Measurements from ENCODE around the gene GPR137B. TPM values are rescaled to one million over a fixed set of nuclear protein-coding genes. Genes with fewer than 3 reads are reported as not detected.
"Not testable (repeated sequence)": the region's sequence is repeated elsewhere in the genome, so short reads cannot be mapped to it uniquely, and the experiment has no call there.

Gene GPR137B
- total and polyA plus RNA-seq, 2 donors, result 4.2 to 15.7 TPM

GRCh38 chr1:236161230-236161629 lies 18.9 kb downstream of the GPR137B start:
- H3K4me1 ChIP-seq (ENCODE audit: control insufficient read depth in 2 of 2, insufficient read depth in 2 of 2, low read length in 2 of 2), result no peaks in the 10 kb centered on the region
- no peak overlapping the region for H3K27ac ChIP-seq (ENCODE audit: low read depth in 1 of 2, low read length in 1 of 2)
- 92% methylated on average over 9 of the region's 9 CpGs for WGBS
- no peaks in the 10 kb centered on the region for H3K36me3 ChIP-seq (ENCODE audit: control insufficient read depth in 2 of 2, insufficient read depth in 2 of 2, low read length in 1 of 2)
- H3K4me3 ChIP-seq (ENCODE audit: low read length in 2 of 2), result no peak overlapping the region
- DNase-seq (ENCODE audit: low read depth in 6 of 9, low spot score in 9 of 9), result no peak
- peaks cover 4 to 28% of the 10 kb centered on the region in 2 donors for H3K9me3 ChIP-seq (ENCODE audit: control insufficient read depth in 2 of 2, insufficient read depth in 1 of 2, low read length in 1 of 2)
- H3K27me3 ChIP-seq (ENCODE audit: control insufficient read depth in 2 of 2, insufficient read depth in 1 of 2, low read length in 1 of 2), result no peaks in the 10 kb centered on the region

DNA sequence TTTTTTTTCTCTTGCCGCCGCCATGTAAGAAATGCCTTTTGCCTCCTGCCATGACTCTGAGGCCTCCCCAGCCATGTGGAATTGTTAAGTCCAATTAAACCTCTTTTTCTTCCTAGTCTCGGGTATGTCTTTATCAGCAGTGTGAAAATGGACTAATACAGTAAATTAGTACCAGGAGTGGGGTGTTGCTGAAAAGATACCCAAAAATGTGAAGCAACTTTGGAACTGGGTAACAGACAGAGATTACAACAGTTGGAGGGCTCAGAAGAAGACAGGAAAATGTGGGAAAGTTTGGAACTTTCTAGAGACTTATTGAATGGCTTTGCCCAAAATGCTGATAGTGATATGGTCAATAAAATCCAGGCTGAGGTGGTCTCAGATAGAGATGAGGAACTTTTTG lies 19.4 kb downstream of the GPR137B start:
- not testable (repeated sequence) for H3K27me3 ChIP-seq (ENCODE audit: control insufficient read depth in 2 of 2, insufficient read depth in 1 of 2, low read length in 1 of 2); H3K4me3 ChIP-seq (ENCODE audit: low read length in 2 of 2); H3K27ac ChIP-seq (ENCODE audit: low read depth in 1 of 2, low read length in 1 of 2); H3K4me1 ChIP-seq (ENCODE audit: control insufficient read depth in 2 of 2, insufficient read depth in 2 of 2, low read length in 2 of 2); DNase-seq (ENCODE audit: low read depth in 6 of 9, low spot score in 9 of 9); H3K36me3 ChIP-seq (ENCODE audit: control insufficient read depth in 2 of 2, insufficient read depth in 2 of 2, low read length in 1 of 2)
- H3K9me3 ChIP-seq (ENCODE audit: control insufficient read depth in 2 of 2, insufficient read depth in 1 of 2, low read length in 1 of 2), result peaks cover 4 to 28% of the 10 kb centered on the region in 2 donors
- WGBS, result 99% methylated on average over 3 of the region's 3 CpGs

DNA sequence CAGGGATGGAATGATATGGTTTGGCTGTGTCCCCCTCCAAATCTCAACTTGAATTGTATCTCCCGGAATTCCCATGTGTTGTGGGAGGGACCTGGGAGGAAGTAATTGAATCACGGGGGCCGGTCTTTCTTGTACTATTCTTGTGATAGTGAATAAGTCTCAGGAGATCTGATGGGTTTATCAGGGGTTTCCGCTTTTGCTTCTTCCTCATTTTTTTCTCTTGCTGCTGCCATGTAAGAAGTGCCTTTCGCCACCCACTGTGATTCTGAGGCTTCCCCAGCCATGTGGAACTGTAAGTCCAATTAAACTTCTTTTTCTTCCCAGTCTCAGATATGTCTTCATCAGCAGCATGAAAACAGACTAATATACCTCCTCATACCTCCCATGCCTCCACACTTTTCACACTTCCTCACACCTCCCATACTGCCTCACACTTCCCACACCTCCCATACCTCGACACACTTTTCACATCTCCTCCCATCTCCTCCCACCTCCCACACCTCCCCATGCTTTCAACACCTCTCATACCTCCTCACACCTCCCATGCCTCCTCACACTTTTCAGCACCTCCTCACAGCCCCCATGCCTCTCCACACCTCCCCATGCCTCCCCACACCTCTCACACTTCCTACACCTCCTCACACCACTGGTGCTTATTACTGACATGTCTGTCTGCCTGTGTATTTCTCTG lies 21.3 kb downstream of the GPR137B start:
- WGBS, result 96% methylated on average over 6 of the region's 6 CpGs
- H3K27ac ChIP-seq (ENCODE audit: low read depth in 1 of 2, low read length in 1 of 2), result no peak overlapping the region
- DNase-seq (ENCODE audit: low read depth in 6 of 9, low spot score in 9 of 9), result no peak

DNA sequence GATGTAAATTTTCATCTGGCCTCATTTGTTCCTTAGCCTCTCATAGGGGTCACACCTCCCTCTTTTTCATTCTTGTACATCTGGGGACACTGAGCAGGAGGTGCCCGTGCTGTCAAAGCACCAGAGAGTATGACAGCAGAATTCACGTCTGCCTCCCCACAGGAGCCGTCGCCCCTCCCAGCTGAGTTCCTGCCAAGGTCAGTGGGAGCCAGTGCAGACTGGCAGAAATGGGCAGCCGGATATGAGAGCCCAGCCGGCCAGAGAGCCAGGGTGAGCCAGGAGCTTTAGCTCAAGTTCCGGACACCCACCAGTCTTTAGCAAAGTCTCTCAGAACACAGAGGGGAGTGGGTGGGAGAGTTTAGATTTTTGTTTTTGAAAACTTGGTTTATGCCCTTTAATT lies 21.9 kb downstream of the GPR137B start:
- no peak overlapping the region for H3K4me3 ChIP-seq (ENCODE audit: low read length in 2 of 2)
- H3K4me1 ChIP-seq (ENCODE audit: control insufficient read depth in 2 of 2, insufficient read depth in 2 of 2, low read length in 2 of 2), result no peaks in the 10 kb centered on the region
- peaks cover 4 to 32% of the 10 kb centered on the region in 2 donors for H3K9me3 ChIP-seq (ENCODE audit: control insufficient read depth in 2 of 2, insufficient read depth in 1 of 2, low read length in 1 of 2)
- DNase-seq (ENCODE audit: low read depth in 6 of 9, low spot score in 9 of 9), result no peak
- 96% methylated on average over 7 of the region's 7 CpGs for WGBS
- no peaks in the 10 kb centered on the region for H3K36me3 ChIP-seq (ENCODE audit: control insufficient read depth in 2 of 2, insufficient read depth in 2 of 2, low read length in 1 of 2)
- H3K27me3 ChIP-seq (ENCODE audit: control insufficient read depth in 2 of 2, insufficient read depth in 1 of 2, low read length in 1 of 2), result no peaks in the 10 kb centered on the region
- no peak overlapping the region for H3K27ac ChIP-seq (ENCODE audit: low read depth in 1 of 2, low read length in 1 of 2)

More for the DNA sequence above, 21.3 kb downstream of the GPR137B start:
- H3K9me3 ChIP-seq (ENCODE audit: control insufficient read depth in 2 of 2, insufficient read depth in 1 of 2, low read length in 1 of 2), result peaks cover 4 to 28% of the 10 kb centered on the region in 2 donors
- no peaks in the 10 kb centered on the region for H3K27me3 ChIP-seq (ENCODE audit: control insufficient read depth in 2 of 2, insufficient read depth in 1 of 2, low read length in 1 of 2)
- H3K4me1 ChIP-seq (ENCODE audit: control insufficient read depth in 2 of 2, insufficient read depth in 2 of 2, low read length in 2 of 2), result no peaks in the 10 kb centered on the region
- H3K4me3 ChIP-seq (ENCODE audit: low read length in 2 of 2), result no peak overlapping the region
- H3K36me3 ChIP-seq (ENCODE audit: control insufficient read depth in 2 of 2, insufficient read depth in 2 of 2, low read length in 1 of 2), result no peaks in the 10 kb centered on the region

GRCh38 chr1:236165238-236165981 lies 23.1 kb downstream of the GPR137B start:
- 98% methylated on average over 10 of the region's 10 CpGs for WGBS

DNA sequence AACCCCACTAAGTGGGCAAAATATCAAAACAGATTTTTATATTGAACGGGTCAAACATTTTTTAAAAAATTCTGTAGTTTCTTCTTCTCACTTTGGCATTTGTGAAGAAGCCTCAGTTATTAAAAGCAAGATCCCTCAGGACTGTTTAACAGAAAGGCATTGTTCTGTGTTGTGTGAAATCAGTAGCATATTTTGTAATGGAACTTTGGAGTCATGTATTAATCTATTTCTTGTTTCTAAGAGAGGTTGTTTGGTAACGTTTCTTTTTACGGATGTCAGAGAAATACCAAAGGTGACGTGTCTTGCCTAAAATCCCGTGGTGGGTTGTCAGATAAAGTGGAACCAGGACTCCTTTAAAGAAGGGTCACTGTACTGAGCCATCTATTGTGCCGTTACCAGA lies 23.7 kb downstream of the GPR137B start:
- H3K4me3 ChIP-seq (ENCODE audit: low read length in 2 of 2), result no peak overlapping the region
- WGBS, result 96% methylated on average over 6 of the region's 6 CpGs
- H3K27me3 ChIP-seq (ENCODE audit: control insufficient read depth in 2 of 2, insufficient read depth in 1 of 2, low read length in 1 of 2), result no peaks in the 10 kb centered on the region
- no peak for DNase-seq (ENCODE audit: low read depth in 6 of 9, low spot score in 9 of 9)
- H3K27ac ChIP-seq (ENCODE audit: low read depth in 1 of 2, low read length in 1 of 2), result no peak overlapping the region
- H3K36me3 ChIP-seq (ENCODE audit: control insufficient read depth in 2 of 2, insufficient read depth in 2 of 2, low read length in 1 of 2), result no peaks in the 10 kb centered on the region
- H3K4me1 ChIP-seq (ENCODE audit: control insufficient read depth in 2 of 2, insufficient read depth in 2 of 2, low read length in 2 of 2), result no peaks in the 10 kb centered on the region
- peaks cover 3 to 23% of the 10 kb centered on the region in 2 donors for H3K9me3 ChIP-seq (ENCODE audit: control insufficient read depth in 2 of 2, insufficient read depth in 1 of 2, low read length in 1 of 2)

More at GRCh38 chr1:236165238-236165981, 23.1 kb downstream of the GPR137B start:
- H3K4me1 ChIP-seq (ENCODE audit: control insufficient read depth in 2 of 2, insufficient read depth in 2 of 2, low read length in 2 of 2), result no peaks in the 10 kb centered on the region
- H3K27me3 ChIP-seq (ENCODE audit: control insufficient read depth in 2 of 2, insufficient read depth in 1 of 2, low read length in 1 of 2), result no peaks in the 10 kb centered on the region
- no peak for DNase-seq (ENCODE audit: low read depth in 6 of 9, low spot score in 9 of 9)
- H3K36me3 ChIP-seq (ENCODE audit: control insufficient read depth in 2 of 2, insufficient read depth in 2 of 2, low read length in 1 of 2), result no peaks in the 10 kb centered on the region
- H3K27ac ChIP-seq (ENCODE audit: low read depth in 1 of 2, low read length in 1 of 2), result no peak overlapping the region
- no peak overlapping the region for H3K4me3 ChIP-seq (ENCODE audit: low read length in 2 of 2)
- peaks cover 4 to 29% of the 10 kb centered on the region in 2 donors for H3K9me3 ChIP-seq (ENCODE audit: control insufficient read depth in 2 of 2, insufficient read depth in 1 of 2, low read length in 1 of 2)

GRCh38 chr1:236167154-236167553 lies 24.8 kb downstream of the GPR137B start:
- no peaks in the 10 kb centered on the region for H3K27me3 ChIP-seq (ENCODE audit: control insufficient read depth in 2 of 2, insufficient read depth in 1 of 2, low read length in 1 of 2)
- no peaks in the 10 kb centered on the region for H3K4me1 ChIP-seq (ENCODE audit: control insufficient read depth in 2 of 2, insufficient read depth in 2 of 2, low read length in 2 of 2)
- WGBS, result 98% methylated on average over 7 of the region's 7 CpGs
- H3K4me3 ChIP-seq (ENCODE audit: low read length in 2 of 2), result no peak overlapping the region
- H3K36me3 ChIP-seq (ENCODE audit: control insufficient read depth in 2 of 2, insufficient read depth in 2 of 2, low read length in 1 of 2), result no peaks in the 10 kb centered on the region
- DNase-seq (ENCODE audit: low read depth in 6 of 9, low spot score in 9 of 9), result no peak
- H3K9me3 ChIP-seq (ENCODE audit: control insufficient read depth in 2 of 2, insufficient read depth in 1 of 2, low read length in 1 of 2), result peaks cover 0 to 15% of the 10 kb centered on the region in 2 donors
- H3K27ac ChIP-seq (ENCODE audit: low read depth in 1 of 2, low read length in 1 of 2), result no peak overlapping the region

DNA sequence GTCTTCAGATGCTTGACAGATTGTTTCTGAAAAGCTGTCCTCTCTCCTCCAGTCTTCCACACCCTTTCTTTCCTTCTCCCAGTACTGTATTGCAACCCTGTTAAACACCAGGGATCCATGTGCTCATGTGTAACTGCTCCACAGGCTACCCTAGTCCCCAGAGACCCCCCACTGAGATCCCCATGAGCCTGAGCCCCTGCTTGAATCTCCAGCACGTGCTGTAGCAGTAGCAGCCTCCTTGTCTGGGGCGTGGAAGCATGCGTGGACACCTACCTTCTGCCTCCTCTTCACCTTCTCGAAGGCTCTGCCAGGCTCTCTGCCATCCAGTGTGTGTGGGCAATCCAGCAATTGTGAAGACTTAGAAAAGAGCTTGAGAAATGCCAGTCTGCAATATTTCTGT lies 25.2 kb downstream of the GPR137B start:
- Histone ChIP-seq H3K27me3 (ENCODE audit: control insufficient read depth in 2 of 2, insufficient read depth in 1 of 2, low read length in 1 of 2) (no peaks in the 10 kb centered on the region), H3K9me3 (ENCODE audit: control insufficient read depth in 2 of 2, insufficient read depth in 1 of 2, low read length in 1 of 2) (peaks cover 0 to 12% of the 10 kb centered on the region in 2 donors), H3K36me3 (ENCODE audit: control insufficient read depth in 2 of 2, insufficient read depth in 2 of 2, low read length in 1 of 2) (no peaks in the 10 kb centered on the region), H3K4me1 (ENCODE audit: control insufficient read depth in 2 of 2, insufficient read depth in 2 of 2, low read length in 2 of 2) (no peaks in the 10 kb centered on the region), H3K27ac (ENCODE audit: low read depth in 1 of 2, low read length in 1 of 2) (no peak overlapping the region), H3K4me3 (ENCODE audit: low read length in 2 of 2) (no peak overlapping the region)
- 96% methylated on average over 4 of the region's 4 CpGs for WGBS
- DNase-seq (ENCODE audit: low read depth in 6 of 9, low spot score in 9 of 9), result no peak

DNA sequence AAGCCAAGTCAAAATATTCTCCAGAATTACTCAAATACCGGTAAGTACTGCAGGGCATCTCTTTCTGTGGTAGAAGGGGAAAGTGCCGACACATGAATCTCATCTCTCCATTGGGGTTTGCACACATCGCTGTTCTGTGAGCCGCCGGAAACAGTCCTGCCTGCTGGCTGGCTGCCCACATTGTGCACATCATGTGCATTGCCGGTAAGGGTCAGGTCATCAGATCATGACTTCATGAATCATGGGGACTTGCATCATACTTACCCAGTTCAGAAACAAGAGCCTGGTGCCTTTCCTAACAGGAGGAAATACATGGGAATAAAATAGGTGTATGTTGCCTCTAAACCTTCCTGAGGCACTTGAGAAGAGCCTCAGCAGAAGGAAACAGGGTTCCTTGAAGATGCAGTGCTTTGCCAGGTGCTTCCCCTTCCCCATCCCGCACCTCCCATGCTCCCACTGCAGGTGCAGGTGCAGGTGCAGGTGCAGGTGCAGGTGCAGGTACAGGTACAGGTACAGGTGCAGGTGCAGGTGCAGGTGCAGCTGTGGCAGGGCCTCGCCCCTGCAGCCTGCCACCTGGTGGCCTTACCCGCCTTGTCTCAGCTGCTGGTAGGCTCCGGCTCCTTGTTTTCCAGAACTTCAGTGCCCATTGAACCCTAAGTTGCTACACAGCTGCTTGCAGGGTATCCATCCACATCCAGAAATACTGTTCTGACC lies 26.5 kb downstream of the GPR137B start:
- 94% methylated on average over 10 of the region's 10 CpGs for WGBS
- Histone ChIP-seq H3K36me3 (ENCODE audit: control insufficient read depth in 2 of 2, insufficient read depth in 2 of 2, low read length in 1 of 2) (no peaks in the 10 kb centered on the region), H3K27me3 (ENCODE audit: control insufficient read depth in 2 of 2, insufficient read depth in 1 of 2, low read length in 1 of 2) (no peaks in the 10 kb centered on the region), H3K4me1 (ENCODE audit: control insufficient read depth in 2 of 2, insufficient read depth in 2 of 2, low read length in 2 of 2) (no peaks in the 10 kb centered on the region), H3K27ac (ENCODE audit: low read depth in 1 of 2, low read length in 1 of 2) (no peak overlapping the region), H3K9me3 (ENCODE audit: control insufficient read depth in 2 of 2, insufficient read depth in 1 of 2, low read length in 1 of 2) (peaks cover 0 to 8% of the 10 kb centered on the region in 2 donors), H3K4me3 (ENCODE audit: low read length in 2 of 2) (no peak overlapping the region)
- DNase-seq (ENCODE audit: low read depth in 6 of 9, low spot score in 9 of 9), result no peak
